ENCODE results near the gene CFAP92.
"Not testable (repeated sequence)": the region's sequence is repeated elsewhere in the genome, so short reads cannot be mapped to it uniquely, and the experiment has no call there.

CFAP92 gene

DNA sequence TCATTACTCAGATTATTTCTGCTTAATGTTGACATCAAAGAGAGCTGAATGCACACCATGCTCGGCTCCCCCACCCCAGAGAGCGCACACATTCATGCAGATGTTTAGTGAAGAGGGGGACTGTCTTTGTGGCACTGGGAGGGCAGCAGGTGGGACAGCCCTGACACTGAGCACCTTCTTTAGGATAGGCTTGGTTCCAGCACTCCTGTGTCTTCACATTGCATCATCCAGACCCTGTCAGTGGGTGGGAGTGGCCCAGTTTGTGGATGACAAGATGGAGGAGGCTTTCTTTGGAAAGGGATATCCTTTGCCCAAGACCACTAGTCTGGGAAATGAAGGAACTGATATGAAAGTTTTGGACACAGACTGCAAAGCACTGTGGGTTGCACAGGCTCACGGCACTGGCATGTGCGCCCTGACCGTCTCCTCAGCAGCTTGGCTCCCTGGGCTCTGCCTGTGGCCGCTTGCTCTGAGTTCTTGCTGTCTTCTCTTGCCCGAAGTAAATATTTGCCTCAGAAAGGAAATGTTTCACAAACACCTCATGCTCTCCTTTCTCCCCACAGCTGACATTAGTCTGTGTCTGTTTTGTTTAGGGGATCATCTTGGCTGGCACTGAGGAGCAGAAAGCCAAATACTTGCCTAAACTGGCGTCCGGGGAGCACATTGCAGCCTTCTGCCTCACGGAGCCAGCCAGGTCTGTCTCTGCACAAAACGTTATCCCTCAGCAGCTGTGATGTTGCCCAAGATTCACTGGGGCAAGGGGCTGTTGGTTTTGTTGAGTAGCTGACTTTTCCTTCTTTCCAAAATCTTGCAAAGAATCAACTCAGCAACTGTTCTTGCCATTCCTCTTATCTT lies 97.8 kb downstream of the CFAP92 start:
- DNase-seq (ENCODE audit: low read depth), result no peak

DNA sequence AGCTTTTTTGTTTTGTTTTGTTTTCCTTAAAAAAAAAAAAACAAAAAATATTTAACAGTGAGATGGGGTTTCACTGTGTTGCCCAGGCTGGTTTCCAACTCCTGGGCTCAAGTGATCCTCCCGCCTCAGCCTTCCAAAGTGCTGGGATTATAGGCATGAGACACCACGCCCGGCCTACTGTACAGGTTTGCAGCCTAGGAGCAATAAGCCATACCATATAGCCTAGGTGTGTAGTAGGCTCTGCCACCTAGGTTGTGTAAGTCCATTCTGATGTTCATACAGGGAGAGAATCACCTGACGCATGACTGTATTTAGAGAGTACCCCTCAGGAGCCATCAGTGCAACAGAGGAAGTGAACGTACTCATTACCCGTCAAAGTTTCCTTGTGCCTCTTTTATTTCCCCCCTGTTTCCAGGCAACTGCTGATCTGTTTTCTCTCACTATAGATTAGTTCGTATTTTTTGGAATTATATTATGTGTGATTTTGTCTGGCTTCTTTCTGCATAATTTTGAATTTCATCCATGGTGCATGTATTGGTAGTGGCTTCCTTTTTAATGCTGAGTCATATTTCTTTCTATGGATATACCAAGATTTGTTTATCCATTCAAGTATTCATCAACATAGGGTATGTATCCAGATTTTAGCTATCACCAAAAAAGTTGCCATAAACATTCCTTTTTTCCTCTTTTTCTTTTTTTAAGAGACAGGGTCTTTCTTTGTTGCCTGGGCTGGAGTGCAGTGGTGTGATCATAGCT lies 104.6 kb downstream of the CFAP92 start:
- DNase-seq (ENCODE audit: low read depth), result no peak

DNA sequence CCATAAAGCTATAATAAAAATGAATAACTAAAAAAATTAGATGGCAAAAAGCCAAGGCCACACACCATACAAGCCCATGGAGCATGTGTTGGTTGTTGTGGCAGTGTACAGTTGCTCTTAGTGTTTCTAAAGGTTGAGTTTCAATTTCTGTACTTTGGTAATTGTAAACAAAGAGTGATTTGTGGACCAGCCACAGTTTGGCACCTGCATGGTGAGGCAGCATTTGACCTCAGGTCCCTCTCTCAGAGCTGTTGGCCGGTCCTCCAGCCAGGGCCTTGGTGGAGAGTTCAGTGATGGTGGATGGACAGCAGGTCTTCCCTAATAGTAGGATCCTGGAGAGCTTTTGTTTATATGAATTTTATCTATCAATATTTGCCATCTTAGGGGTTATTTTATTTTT lies 108.9 kb downstream of the CFAP92 start:
- no peak for DNase-seq (ENCODE audit: low read depth)

DNA sequence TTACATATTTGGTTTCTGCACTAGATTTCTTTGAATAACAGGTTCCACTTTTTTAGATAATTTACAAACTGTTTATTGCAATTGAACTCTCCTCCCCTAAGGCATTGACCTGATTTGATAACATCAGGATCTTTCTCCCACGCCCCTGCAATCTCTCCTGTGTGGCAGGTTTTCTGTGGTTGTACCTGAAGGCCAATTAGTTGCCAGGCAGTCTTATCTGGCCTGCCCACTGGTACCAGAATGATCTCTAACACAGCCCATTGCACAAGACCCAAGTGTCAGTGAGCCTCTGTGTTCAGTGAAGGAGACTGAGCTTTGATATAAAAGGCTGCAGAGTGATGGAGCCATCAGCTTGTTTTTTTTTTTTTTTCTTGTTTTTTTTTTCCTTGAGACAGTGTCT lies 111.2 kb downstream of the CFAP92 start:
- DNase-seq (ENCODE audit: low read depth), result no peak

DNA sequence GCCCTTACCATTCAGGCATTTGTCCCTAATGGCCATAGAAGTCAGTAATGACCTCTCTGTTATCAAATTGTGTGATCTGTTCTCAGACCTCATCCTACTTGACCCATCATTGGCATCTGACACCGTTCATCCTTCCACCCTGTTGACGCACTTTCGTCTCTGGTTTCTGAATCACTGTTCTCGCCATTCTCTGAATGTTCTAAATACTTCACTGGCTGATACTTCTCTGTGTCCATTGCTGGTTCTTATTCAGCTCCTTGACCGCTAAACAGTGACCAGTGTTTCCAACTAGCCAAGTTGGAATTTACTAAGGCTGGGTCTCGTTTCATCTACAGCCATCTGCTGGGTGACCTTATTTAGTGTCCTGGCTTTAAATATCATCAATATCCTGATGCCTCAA lies 112.3 kb downstream of the CFAP92 start:
- DNase-seq (ENCODE audit: low read depth), result no peak

DNA sequence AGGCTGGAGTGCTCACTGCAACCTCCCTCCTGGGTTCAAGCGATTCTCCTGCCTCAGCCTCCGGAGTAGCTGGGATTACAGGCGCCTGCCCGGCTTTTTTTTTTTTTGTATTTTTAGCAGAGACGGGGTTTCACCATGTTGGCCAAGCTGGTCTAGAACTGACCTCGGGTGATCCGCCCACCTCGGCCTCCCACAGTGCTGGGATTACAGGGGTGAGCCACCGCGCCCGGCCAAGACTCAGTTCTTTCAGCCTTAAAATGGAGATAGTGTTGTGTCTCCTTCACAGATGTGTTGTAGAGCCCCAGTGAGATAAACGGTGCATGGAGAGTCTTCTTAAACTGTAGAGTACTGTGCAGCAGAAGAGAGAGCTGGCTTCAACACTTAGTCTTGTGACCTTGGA lies 113.4 kb downstream of the CFAP92 start:
- not testable (repeated sequence) for DNase-seq (ENCODE audit: low read depth)

DNA sequence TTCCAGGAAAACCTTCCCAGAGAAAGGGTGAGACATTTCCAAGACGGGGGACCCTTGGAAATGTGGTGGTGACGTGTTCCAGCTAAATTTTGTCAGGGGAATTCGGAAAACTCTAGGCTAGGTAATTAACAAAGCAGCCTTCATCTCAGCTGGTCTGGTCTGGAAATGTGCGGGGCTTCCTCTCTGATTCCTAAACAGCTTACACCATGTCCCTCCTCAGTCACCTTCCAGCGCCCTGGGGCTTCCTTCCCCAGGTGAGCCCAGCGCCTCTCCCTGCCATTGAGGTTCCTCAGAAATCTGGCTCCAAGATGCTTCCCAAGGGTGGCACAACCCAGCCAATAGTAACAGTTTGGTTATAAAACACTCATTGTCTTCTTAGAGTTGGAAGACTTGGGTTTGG lies 113.9 kb downstream of the CFAP92 start:
- no peak for DNase-seq (ENCODE audit: low read depth)

DNA sequence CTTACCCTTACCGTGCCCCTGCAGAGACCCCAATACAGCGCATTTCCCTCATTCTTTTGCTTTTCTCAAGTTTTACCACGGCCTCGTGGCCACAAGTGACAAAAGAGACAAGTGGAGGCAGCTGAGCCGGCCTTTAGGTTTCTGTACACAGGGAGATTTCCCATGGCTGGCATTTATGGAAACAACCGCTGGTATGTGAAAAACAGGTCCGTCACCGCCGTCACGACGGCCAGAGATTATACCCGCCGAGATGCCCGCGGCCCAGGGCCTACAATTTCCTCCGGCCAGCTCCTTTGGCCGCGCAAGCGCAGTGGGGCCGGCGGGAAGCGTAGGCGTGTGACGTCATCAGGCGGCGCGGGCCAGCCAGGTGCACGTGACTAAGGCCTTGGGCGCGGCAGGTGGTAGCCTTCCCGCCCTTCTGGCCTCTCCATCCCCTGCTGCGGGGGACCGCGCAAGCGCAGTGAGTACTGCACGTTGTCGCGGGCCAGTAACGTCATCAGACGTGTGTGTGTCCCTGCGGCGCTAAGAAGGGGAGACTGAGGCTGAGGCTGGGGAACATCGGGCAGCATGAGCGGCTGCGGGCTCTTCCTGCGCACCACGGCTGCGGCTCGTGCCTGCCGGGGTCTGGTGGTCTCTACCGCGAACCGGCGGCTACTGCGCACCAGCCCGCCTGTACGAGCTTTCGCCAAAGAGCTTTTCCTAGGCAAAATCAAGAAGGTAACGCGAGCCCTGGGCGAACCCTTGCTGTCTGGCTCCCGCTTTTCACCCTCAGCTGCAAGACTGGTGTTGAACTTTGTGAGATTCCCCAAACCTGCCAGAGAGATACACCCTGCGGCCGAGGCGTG lies 114.5 kb downstream of the CFAP92 start, which contains the start of gene ACAD9:
Gene ACAD9, plus strand, starts transcription at position 496 of the 845 bp plus-strand sequence. Its CDS starts 72 bp downstream, at position 568.
- peak; percentile 96 for DNase-seq (ENCODE audit: low read depth)

DNA sequence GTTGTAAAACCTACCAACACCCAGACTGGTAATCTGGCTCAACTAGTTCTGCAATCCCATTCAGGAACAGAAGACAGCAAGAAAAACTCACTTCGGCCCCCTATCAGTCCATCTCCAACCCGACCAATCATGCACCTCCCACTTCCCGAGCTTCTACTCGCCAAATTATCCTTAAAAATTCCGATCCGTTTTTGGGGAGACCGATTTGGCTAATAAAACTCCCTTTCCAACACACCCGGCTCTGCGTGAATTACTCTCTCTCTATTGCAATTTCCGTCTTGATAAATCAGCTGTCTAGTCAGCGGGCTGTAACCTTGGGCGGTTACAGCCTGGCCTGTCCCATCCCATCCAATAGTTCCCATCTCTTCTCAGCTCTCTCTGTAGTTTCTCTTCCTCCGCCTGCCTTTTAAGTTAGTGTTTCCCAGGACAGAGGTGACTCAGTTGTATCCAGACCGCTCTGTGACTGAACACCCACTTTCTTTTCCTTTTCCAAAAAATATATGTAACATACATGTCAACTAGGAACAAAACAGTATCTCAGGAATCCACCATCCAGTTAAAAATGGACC lies 115.2 kb downstream of the CFAP92 start:
- no peak for DNase-seq (ENCODE audit: low read depth)

DNA sequence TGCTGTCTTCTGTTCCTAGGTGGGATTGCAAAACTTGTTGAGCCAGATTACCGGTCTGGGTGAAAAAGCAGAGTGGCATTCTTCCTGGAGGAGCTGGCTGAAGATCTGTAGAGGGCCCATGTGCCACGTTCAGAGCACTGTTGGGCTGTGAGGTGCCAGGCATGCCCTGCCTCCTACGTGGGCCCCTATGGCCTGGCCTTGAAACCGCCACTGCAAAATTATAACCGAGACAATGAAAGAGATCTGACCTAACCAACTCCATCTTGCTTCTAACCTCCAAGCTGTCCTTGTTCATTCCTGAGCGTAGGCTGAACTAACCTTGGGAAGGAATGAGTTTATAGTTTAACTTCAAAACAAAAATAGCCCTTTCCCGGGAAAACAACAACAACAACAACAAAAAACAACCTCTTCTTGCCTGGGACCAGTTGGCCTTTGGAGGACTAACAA lies 115.8 kb downstream of the CFAP92 start:
- no peak for DNase-seq (ENCODE audit: low read depth)

DNA sequence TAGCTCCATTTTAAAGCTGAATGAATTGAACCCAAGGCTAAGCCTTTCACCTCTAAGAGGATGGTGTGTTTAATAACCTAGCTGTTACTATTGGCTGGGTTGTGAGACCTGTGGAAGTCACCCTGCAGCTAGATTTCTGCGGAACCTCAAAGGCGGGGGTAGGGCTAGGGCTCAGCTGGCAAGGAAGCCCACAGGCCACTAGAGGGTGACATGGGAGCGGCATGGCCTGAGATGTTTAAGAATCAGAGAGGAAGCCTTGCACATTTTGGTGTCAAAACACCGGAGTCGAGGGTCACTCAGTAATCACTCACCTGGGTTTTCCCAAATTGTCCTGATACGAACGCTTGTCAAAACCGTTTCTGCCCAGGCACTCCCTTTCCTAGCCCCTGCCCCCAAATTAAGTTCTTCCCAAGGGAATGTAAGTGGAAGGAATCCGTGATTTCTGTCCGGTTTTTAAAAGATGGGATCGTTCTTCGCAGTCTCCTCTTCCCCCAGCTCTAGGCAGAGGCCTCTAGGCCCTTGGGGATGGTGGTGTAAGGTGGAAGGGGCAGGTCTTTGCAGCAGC lies 118.2 kb downstream of the CFAP92 start:
- DNase-seq (ENCODE audit: low read depth), result no peak

DNA sequence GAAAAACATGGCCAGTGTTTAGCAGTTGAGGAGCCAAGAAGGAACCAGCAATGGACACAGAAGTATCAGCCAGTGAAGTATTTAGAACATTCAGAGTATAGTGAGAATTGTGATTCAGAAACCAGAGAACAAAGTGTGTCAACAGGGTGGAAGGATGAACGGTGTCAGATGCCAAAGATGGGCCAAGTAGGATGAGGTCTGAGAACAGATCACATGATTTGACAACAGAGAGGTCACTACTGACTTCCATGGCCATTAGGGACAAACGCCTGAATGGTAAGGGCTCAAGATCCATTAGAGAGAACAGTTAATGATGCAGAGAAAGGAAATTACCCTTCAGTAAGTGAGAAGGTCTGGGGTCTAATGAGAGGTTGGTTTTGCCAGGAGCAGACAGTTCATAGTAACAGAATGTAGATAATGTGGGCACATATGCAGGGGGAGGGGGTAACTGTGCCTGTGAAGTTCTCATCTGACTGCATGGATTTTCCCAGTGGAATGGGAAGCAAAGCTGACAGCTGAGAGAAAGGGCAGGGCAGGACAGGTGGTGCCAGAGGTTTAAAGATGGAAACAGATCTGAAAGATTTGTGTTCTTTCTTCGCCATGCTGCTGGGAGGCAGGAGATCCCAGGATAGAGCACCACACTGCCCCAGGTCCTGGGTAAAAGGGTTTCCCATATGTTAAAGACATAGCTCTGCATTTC lies 119.2 kb downstream of the CFAP92 start:
- no peak for DNase-seq (ENCODE audit: low read depth)

DNA sequence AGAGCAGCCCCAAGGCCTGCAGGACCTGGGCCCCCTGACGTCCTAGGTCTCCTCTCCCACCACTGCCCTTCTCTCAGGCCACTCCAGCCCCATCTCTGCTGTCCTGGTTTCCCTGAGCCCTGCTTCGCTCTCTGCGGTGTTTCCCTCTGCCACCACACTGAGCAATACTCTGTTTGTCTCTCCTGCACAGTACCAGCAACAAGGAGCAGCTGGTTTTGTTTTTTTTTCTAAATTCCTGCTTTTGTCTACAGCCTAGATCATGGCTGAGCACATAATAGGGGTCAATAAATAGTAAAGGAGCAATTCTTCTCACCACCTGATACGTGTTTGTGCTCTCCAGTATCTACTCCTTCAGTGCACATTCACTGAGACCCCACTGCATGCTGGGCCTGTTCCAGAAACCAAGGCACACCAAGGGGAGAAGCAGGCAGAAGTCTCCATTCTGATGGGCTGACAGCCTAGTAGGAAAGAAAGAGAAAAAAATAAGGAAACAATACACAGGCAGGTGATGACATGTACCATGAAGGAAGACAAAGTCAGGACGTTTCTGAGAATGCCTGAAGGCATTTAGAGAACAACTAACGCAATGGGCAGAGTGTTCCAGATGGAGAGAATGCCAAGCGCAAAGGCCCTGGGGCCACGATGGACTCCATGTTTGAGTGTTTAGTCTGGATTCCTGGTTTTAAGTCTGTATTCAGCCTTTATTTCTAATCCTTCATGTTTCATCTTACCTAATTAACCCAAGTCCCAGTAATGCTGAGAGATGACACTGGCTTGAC lies 120.4 kb downstream of the CFAP92 start:
- DNase-seq (ENCODE audit: low read depth), result no peak

DNA sequence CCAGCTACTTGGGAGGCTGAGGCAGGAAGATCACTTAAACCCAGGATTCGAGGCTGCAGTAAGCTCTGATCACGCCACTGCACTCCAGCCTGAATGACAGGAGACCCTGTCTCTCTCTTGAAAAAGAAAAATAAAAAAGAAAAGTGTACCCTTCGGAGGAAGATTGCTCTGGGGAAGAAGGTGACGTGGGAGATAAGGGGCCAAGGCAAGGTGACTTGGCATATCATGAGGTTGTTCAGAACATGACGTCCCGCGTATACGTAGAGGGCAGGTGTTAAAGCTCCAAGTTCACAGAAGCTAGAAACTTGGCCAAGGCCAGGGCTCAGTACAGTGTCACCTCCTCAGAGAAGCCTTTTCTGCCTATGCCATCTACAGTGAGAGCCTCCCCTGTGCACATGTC lies 121.1 kb downstream of the CFAP92 start:
- DNase-seq (ENCODE audit: low read depth), result no peak

DNA sequence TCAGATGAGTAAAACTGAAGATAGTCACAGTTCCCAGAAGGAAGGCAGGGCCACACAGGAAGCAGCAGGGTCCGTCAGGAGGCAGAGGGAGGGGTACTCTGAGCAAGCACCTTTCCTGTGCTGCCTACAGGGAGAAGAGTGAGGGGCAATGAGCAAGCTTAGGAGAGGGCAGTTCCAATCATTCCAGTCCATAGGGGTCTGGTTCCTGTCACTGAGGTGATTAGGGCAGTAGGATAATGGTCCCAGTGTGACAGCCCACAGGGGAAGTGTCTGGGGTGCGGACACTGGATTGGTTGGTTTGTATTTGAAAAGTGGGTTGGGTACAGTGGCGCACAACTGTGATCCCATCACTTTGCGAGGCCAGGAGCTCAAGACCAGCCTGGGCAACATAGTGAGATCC lies 121.6 kb downstream of the CFAP92 start:
- no peak for DNase-seq (ENCODE audit: low read depth)

DNA sequence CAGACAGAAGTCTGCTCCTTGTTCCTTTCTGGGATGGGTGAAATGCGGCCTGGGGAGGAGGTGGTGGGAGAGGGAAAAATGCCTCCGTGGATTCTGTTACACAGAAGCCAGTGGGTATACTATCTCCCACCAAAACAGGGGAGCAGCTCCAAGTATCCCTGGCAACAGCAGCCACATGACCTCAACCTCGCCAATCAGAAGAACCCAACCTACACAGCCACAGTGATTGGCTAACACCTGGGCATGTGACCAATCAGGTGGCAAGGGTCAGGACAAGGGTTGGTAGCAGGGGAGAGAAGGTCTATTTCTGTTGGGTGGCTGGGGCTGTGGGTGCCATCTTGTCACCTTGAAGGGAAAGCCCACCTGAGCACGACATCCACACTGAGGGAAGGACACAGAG lies 123.5 kb downstream of the CFAP92 start:
- no peak for DNase-seq (ENCODE audit: low read depth)

DNA sequence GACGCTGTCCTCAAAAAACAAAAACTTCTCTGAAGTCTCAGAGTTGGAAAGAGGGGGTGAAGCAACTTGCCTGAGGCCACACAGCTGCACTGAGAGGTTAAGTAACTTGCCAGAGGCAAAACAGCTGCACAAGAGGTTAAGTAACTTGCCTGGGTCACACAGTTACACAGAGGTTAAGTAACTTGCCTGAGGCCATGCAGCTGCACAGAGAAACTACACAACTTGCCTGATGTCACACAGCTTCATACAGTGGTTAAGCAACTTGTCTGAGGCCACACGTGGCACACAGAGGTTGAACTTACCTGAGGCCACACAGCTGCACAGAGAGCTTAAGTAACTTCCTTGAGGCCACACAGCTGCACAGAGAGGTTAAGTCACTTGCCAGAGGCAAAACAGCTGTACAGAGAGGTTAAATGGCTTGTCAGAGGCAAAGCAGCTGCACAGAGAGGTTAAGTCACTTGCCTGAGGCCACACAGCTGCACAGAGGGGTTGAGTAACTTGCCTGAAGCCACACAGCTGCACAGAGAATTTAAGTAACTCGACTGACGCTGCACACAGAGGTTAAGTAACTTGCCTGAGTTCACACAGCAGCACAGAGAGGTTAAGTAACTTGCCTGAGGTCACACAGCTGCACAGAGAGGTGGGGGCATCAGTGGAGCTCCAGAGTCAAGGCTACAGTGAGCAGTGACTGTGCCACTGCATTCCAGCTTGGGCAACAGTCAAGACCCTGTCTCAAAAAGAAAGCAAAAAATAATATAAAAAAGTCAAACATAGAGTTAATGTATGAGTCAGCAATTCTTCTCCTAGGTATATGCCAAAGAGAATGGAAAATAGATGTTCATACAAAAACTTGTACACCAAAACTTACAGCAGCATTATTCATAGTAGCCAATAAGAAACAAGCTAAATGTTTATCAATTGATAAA lies 126.4 kb downstream of the CFAP92 start:
- no peak for DNase-seq (ENCODE audit: low read depth)

DNA sequence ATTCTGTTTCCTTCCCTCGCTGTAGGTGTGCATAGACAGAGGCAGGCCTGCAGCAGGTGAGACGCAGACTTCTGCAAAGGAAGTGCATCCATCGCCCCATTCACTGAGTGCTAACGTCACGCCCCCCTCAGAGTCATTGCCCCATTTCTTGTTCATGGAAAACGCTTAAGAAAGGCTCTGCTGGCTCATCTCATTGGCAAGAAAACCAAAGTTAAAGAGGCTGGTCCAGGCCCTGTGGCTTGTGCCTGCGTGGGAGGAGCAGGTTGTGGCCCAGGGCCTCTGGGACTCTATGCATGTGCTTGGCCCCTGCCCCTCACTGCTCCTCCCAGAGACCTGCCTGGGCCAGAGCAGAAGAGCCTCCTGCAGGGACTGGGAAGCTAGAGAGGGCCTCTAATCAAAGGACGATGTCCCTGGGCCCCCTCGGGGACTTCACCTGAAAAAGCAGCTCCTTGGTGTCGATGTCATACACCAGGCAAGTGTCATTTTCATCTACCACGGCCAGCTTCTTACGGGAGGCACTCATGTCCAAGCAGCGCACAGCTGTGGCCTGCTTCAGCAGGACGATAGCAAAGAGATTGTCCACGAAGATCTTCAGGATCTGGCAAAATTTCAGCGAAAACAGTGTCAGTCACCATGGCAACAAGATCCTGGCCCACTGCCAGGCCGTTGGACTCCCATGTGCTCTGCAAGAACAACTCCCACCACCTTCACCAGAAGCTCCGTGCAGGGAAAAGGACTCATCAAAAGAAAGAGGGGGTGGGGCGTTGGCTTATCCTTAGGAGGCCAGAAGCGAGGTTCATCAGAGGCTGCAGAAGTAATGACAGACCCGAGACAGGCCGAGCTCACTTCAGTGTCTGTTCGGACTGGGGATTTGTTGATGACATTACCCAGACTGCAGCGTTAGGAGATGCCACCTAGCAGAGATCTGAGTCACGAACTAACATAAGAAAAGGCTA lies 128.7 kb downstream of the CFAP92 start:
- DNase-seq (ENCODE audit: low read depth), result not testable (repeated sequence)

Data from CMK (cell line).